Motor neuron (in vitro differentiated cells): Measurements from ENCODE around the gene SYNJ1. TPM values are rescaled to one million over a fixed set of nuclear protein-coding genes. Genes with fewer than 3 reads are reported as not detected.

ENCODE experiments used
- ATAC-seq, 8 experiments: fragments of 200-7000 bp; cut with Tn5 transposase; replicated peaks in 6 of 8; 2 replicates each; pipeline ENCODE4 v1.8.0; 2021; ENCODE audit warnings: mild to moderate bottlenecking in 8 of 8, moderate library complexity in 8 of 8
- H3K27ac ChIP-seq, 2 donors: fragments of 250-450 bp; sonication (Bioruptor Pico); 2 replicates each; pipeline ENCODE4 v1.9.0; 2021; ENCODE audit warnings: antibody characterized with exemption in 2 of 2, mild to moderate bottlenecking in 2 of 2, moderate library complexity in 1 of 2
- H3K4me1 ChIP-seq, 2 donors: fragments of 250-450 bp; sonication (Bioruptor Pico); replicated peaks in 1 of 2; 2 replicates each; pipeline ENCODE4 v1.6.1; 2021; ENCODE audit warnings: antibody characterized with exemption in 2 of 2, mild to moderate bottlenecking in 2 of 2, moderate library complexity in 1 of 2
- H3K4me3 ChIP-seq, 5 donors: fragments of 250-450 bp; sonication (Bioruptor Pico); 2 replicates each; pipeline ENCODE4 v1.9.0; 2021; ENCODE audit warnings: antibody characterized with exemption in 5 of 5, mild to moderate bottlenecking in 5 of 5, moderate library complexity in 4 of 5
- WGBS, 10 experiments: fragments of 450-650 bp; shearing (Covaris generic); methylation state at CpG; one replicate each; pipeline ENCODE4 v1.0.0; 2022; 5-methylcytosine and 5-hydroxymethylcytosine counted together
- in situ Hi-C, 9 experiments: fragments of 400-800 bp; cut with MboI; loops; one replicate each; pipeline ENCODE4 v1.15.0; 2021; ENCODE audit warnings: low sequenced_read_pairs in 9 of 9, low pct_unique_long_range_greater_than_20kb in 2 of 9; ENCODE audit not compliant: unreplicated experiment in 9 of 9
- total RNA-seq, 8 experiments: library from RNA; unstranded; fragments of 300-600 nt; gene quantifications; 2 replicates each; pipeline versions ENCODE4 v1.2.3 to v1.2.4, GENCODE V29; 2022

Gene SYNJ1
- total RNA-seq, 8 experiments from 2014 or later = 5.1 to 22.7 (median 11.2) TPM

DNA sequence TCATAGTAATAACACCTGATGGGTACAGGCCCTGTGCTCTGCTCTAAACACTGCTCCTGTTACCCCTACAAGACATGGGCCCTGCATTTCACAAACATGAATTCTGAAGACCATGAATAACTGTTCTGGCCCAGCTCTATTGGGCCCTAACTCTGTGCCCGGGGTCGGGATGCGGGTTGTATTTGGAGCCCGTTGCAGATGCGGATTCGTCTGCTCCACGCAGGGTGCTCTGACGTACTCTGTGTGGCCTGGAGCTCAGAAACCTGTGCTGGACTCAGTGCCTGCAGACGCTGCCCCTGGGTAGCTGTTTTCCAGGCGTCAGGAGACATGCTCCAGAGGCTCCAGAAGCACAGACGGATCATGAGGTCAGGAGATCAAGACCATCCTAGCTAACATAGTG lies 132.4 kb downstream of the SYNJ1 start:
- no peak for ATAC-seq
- 88 to 95% (median 93%) methylated on average over 2 to 7 of the region's 11 CpGs; no CpG with 5 or more reads in 6 of the 10 experiments for whole genome bisulfite sequencing, 10 experiments
- H3K4me3 ChIP-seq = no peak overlapping the region
- H3K27ac ChIP-seq = no peak overlapping the region
- H3K4me1 ChIP-seq = peaks cover 0 to 4% of the 10 kb centered on the region in 2 donors
- in situ Hi-C loops = loop anchor here in 3 of 9 experiments (25.0 kb wide), 1 partner anchor 183 kb away; the partner anchor contains the start of gene EVA1C (in 3 of the 3)

GRCh38 chr21:32593690-32594089 lies 134.1 kb downstream of the SYNJ1 start:
- in situ Hi-C loops = loop anchor here in 3 of 9 experiments (25.0 kb wide), 1 partner anchor 181 kb away; the partner anchor contains the start of gene EVA1C (in 3 of the 3)
- Histone ChIP-seq H3K27ac (no peak overlapping the region), H3K4me1 (peaks cover 0 to 4% of the 10 kb centered on the region in 2 donors), H3K4me3 (no peak overlapping the region)
- WGBS, 10 experiments = 30 to 87% (median 38%) methylated on average over 4 to 6 of the region's 8 CpGs; no CpG with 5 or more reads in 7 of the 10 experiments
- no peak for ATAC-seq

GRCh38 chr21:32592929-32593502 lies 134.8 kb downstream of the SYNJ1 start:
- WGBS, 10 experiments = 40 to 95% (median 61%) methylated on average over 1 to 7 of the region's 10 CpGs; no CpG with 5 or more reads in 3 of the 10 experiments
- ATAC-seq = no peak
- Histone ChIP-seq H3K27ac (no peak overlapping the region), H3K4me1 (peaks cover 0 to 4% of the 10 kb centered on the region in 2 donors), H3K4me3 (no peak overlapping the region)
- in situ Hi-C loops = loop anchor here in 3 of 9 experiments (25.0 kb wide), 1 partner anchor 181 kb away; the partner anchor contains the start of gene EVA1C (in 3 of the 3)

DNA sequence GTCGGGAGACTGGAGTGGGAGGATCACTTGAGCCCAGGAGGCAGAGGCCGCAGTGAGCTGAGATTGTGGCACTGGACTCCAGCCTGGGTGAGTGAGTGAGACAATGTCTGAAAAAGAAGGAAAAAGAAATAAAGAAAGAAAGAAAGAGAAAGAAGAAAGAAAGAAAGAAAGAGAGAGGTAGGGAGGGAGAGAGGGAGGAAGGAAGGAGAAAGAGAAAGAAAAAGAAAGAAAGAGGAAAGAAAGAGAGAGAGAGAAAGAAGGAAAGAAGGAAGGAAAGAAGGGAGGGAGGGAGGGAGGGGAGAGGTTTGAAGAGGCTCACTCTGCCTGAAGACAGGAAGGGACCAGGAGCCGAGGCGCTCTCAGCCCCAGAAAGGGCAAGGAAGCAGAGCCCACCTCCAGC lies 137.7 kb downstream of the SYNJ1 start:
- Histone ChIP-seq H3K4me3 (no peak overlapping the region), H3K4me1 (peaks cover 0 to 4% of the 10 kb centered on the region in 2 donors), H3K27ac (no peak overlapping the region)
- WGBS, 10 experiments = 60 to 100% (median 74%) methylated on average over 2 to 4 of the region's 4 CpGs; no CpG with 5 or more reads in 1 of the 10 experiments
- no peak for ATAC-seq
- in situ Hi-C loops = loop anchor here in 3 of 9 experiments (25.0 kb wide), 1 partner anchor 178 kb away; the partner anchor contains the start of gene EVA1C (in 3 of the 3)

DNA sequence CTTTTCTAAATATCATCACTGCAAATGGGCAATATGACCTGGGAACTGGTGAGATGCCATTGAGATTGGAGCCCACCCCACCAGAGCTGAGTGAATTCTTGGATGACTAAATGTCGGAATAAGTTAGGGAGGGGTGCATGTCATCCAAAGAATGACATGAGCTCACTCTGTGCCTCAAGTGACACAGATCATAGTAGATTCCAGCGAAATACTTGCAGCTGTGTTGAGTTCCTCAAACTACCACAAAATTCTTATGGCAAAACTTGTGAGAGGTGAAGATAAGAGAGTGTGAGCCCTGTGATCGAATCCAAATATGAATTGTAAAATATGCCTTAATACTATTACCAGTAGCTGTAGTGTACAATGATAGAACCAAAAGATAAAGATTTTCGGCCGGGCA lies 140.2 kb downstream of the SYNJ1 start:
- H3K27ac ChIP-seq = no peak overlapping the region

DNA sequence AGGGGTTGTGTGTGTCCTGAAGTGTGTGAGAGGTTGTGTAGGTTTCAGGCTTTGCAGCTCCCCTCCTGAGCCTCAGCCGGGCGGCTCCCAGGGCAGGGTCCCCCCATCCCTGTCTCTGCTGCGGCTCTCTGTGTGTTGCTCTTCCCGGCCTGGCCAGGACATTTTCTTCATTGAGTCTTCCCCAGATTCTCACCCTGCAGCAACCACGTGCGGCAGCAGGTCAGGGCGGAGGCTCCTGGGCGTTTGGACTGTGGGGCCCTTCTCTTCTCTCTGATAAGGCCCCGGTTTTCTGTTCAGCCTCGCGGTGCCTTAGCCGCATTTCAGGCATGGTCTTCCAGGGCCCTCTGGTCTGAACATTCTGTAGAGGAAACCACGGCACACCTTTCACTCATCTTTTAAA lies 140.7 kb downstream of the SYNJ1 start:
- no peak for ATAC-seq
- Histone ChIP-seq H3K4me3 (no peak overlapping the region), H3K27ac (no peak overlapping the region), H3K4me1 (no peaks in the 10 kb centered on the region)
- 0 to 95% (median 80%) methylated on average over 1 to 10 of the region's 13 CpGs; no CpG with 5 or more reads in 3 of the 10 experiments for WGBS, 10 experiments
- in situ Hi-C loops = loop anchor here in 3 of 9 experiments (25.0 kb wide), 1 partner anchor 175 kb away; the partner anchor contains the start of gene EVA1C (in 3 of the 3)

More for the DNA sequence above, 140.2 kb downstream of the SYNJ1 start:
- in situ Hi-C loops = loop anchor here in 3 of 9 experiments (25.0 kb wide), 1 partner anchor 175 kb away; the partner anchor contains the start of gene EVA1C (in 3 of the 3)
- ATAC-seq = no peak
- H3K4me1 ChIP-seq = no peaks in the 10 kb centered on the region
- 86 to 100% (median 94%) methylated on average over 1 to 4 of the region's 5 CpGs; no CpG with 5 or more reads in 1 of the 10 experiments for WGBS, 10 experiments
- no peak overlapping the region for H3K4me3 ChIP-seq

DNA sequence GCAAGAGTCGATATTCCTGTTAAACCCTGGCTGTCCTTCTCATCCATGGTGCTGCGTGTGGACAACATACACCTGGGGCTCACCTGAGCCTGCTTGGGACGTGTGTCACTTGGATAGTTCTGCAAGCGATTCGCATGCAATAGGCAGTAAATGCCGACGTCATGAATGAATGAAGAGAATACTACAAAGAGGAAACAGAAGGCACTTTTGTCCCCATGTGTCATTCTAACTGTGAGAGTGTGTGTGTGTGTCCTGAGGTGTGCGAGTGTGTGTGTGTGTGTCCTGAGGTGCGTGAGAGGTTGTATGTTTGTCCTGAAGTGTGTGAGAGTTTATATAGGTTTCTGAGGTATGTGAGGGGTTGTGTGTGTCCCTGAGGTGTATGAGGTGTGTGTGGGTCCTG lies 141.8 kb downstream of the SYNJ1 start:
- Histone ChIP-seq H3K4me1 (no peaks in the 10 kb centered on the region), H3K27ac (no peak overlapping the region), H3K4me3 (no peak overlapping the region)
- in situ Hi-C loops = loop anchor here in 3 of 9 experiments (25.0 kb wide), 1 partner anchor 174 kb away; the partner anchor contains the start of gene EVA1C (in 3 of the 3)
- no peak for ATAC-seq
- WGBS, 10 experiments = 49 to 100% (median 78%) methylated on average over 1 to 6 of the region's 9 CpGs; no CpG with 5 or more reads in 2 of the 10 experiments

DNA sequence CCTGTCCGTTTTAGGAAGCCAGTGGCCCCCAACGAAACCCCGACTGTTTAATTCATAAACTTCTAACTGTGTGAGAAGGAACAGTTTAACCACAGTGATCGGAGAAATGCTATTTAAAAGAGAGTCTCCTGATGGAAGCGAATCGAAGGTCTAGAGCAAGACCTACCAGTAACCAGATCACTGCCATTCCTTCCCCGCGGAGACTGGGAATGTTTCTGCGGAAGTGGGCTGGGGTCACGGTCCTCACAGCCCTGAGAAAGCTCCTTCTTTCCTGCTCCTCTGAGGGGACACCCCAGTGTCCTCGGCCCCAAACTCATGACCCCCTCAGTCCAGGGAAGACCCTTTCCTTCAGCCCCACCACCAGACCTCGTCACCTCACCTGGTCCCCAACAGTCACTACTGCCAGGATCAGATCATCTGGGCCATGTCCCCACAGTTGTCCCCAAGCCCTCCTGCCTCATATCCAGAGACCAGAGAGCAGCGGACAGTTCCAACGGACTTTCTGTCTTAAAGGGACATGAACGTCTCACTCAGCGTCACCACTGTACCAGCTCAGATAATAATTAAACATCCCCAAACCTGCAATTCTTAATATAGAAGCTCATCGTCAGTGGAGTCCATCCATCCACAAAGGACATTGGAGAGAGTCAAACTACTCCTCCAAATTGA lies 142.6 kb downstream of the SYNJ1 start, which contains the start of gene TCP10L:
TSS of gene TCP10L (minus strand) at position 482 of the 669 bp plus-strand sequence. CDS start 1,219 bp downstream, outside the sequence.
- 37 to 89% (median 83%) methylated on average over 1 to 12 of the region's 17 CpGs; no CpG with 5 or more reads in 1 of the 10 experiments for WGBS, 10 experiments
- no peak within 1 kb of the TSS for H3K27ac ChIP-seq
- no peaks in the 10 kb centered on the region for H3K4me1 ChIP-seq
- in situ Hi-C loops = loop anchor here in 3 of 9 experiments (25.0 kb wide), 1 partner anchor 173 kb away; the partner anchor contains the start of gene EVA1C (in 3 of the 3)
- H3K4me3 ChIP-seq = no peak within 1 kb of the TSS
- no peak for ATAC-seq

DNA sequence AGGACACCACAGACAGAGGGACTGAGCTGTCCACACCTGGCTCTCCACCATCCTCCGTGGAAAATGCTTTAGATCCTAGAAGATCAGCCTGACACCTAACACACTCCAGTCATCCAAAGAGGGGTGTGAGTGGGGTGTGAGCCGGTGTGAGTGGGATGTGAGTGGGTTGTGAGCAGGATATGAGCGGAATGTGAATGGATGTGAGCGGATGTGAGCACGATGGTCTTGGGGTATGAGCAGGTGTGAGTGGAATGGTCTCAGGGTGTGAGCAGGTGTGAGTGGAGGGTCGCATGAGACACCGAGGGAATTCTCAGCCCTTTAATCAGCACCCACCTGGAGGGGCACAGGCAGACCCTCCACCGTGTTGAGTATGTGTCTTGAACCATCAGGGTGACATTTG lies 143.3 kb downstream of the SYNJ1 start:
- ATAC-seq = no peak
- 40 to 92% (median 80%) methylated on average over 1 to 5 of the region's 8 CpGs; no CpG with 5 or more reads in 5 of the 10 experiments for WGBS, 10 experiments
- H3K4me3 ChIP-seq = no peak overlapping the region
- no peak overlapping the region for H3K27ac ChIP-seq
- in situ Hi-C loops = loop anchor here in 3 of 9 experiments (25.0 kb wide), 1 partner anchor 172 kb away; the partner anchor contains the start of gene EVA1C (in 3 of the 3)
- no peaks in the 10 kb centered on the region for H3K4me1 ChIP-seq

DNA sequence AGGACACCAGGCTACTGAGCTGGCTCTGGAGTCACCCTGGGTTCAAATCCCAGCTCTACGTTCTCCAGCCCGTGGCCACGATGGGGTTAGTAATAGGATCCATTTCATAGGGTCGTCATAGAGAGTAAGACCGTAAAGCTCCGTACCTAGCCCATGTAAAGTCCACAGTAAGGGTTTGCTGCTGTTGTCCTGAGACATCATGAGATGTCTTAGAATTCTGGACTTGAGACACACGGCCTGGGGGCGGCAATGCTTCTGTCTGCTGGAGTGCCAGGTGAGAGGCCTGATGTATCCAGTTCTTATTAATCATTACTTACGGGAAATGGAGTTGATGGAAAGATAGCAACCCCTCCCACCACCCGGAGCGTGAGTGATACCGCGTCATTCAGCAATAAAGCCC lies 146.1 kb downstream of the SYNJ1 start:
- no peaks in the 10 kb centered on the region for H3K4me1 ChIP-seq
- in situ Hi-C loops = loop anchor here in 3 of 9 experiments (25.0 kb wide), 1 partner anchor 169 kb away; the partner anchor contains the start of gene EVA1C (in 3 of the 3)
- 76 to 100% (median 95%) methylated on average over 2 to 10 of the region's 13 CpGs; no CpG with 5 or more reads in 1 of the 10 experiments for WGBS, 10 experiments
- no peak overlapping the region for H3K4me3 ChIP-seq
- no peak overlapping the region for H3K27ac ChIP-seq
- no peak for ATAC-seq

DNA sequence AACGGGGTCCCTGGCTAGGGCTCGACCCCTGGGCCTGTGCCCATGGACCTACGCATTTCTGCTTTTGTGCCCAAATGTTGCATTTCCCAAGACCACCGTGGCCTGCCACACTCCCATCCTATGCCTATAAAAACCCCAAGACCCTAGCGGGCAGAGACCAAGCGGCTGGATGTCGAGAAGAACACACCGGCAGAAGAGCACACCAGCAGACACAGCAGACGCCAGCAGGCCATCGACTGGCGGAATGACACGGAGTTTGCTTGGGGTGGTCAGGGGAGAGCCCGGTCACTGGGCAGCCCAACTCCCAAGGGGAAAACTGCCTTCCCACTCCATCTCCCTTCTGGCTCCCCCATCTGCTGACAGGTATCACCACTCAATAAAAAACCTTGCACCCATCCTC lies 146.9 kb downstream of the SYNJ1 start:
- 30 to 93% (median 67%) methylated on average over 2 to 13 of the region's 13 CpGs; no CpG with 5 or more reads in 6 of the 10 experiments for WGBS, 10 experiments
- no peak for ATAC-seq
- Histone ChIP-seq H3K27ac (no peak overlapping the region), H3K4me1 (no peaks in the 10 kb centered on the region), H3K4me3 (no peak overlapping the region)
- in situ Hi-C loops = loop anchor here in 3 of 9 experiments (25.0 kb wide), 1 partner anchor 169 kb away; the partner anchor contains the start of gene EVA1C (in 3 of the 3)
